Mucosa of descending colon (tissue), 3 donors: ENCODE results near the gene SHISAL1. TPM values are rescaled to one million over a fixed set of nuclear protein-coding genes. Genes with fewer than 3 reads are reported as not detected.

Source experiments
- ATAC-seq: fragments of 200-7000 bp; cut with Tn5 transposase; one replicate; pipeline ENCODE4 v1.9.1; 2020; ENCODE audit warnings: mild to moderate bottlenecking, moderate library complexity
- DNase-seq, 3 donors: peaks; one replicate each; pipeline ENCODE4 v3.0.0-alpha.2; 2020
- H3K36me3 ChIP-seq: fragments of 200-600 bp; one replicate; pipeline ENCODE4 v1.8.0; 2021; ENCODE audit warnings: low read depth, mild to moderate bottlenecking
- H3K4me1 ChIP-seq: fragments of 200-600 bp; one replicate; pipeline ENCODE4 v1.8.0; 2021; ENCODE audit warnings: low read depth, mild to moderate bottlenecking
- H3K4me3 ChIP-seq: fragments of 200-600 bp; one replicate; pipeline ENCODE4 v1.8.0; 2021; ENCODE audit warnings: mild to moderate bottlenecking
- H3K9me3 ChIP-seq: fragments of 200-600 bp; one replicate; pipeline ENCODE4 v1.8.0; 2021; ENCODE audit warnings: mild to moderate bottlenecking
- CTCF ChIP-seq: fragments of 200-600 bp; IDR thresholded peaks from one replicate; pipeline ENCODE4 v1.8.0; 2022; ENCODE audit warnings: antibody characterized with exemption, mild to moderate bottlenecking
- intact Hi-C, 2 donors: fragments of 100-400 bp; cut with DNase I in 1 of 2; cut with micrococcal nuclease in 1 of 2; formaldehyde crosslinking; loops; one replicate each; pipeline versions ENCODE4 v1.11.0 to v1.11.1; 2022; cut with DNase I, micrococcal nuclease
- total RNA-seq, 3 donors: library from RNA; stranded (reverse); fragmentation: NEBNext Ultra II Directional in 2 of 3; extraction: Animal tissue kit (Norgen Biotek cat#: 25700) in 2 of 3; gene quantifications; one replicate each; pipeline versions ENCODE4 v1.2.1 to v1.2.4, GENCODE V29; 2021 to 2023
- donor health status: DM: no; HTN: no; CAD: no; lungs with moderate emphysema.
- donor health status: DM: no; HTN: no; CAD: no.
- donor health status: DM: no; HTN: yes; CAD: no.

Gene SHISAL1
- total RNA-seq, 3 donors from 2014 or later, result 0.38 to 34.3 (median 1.1) TPM

- TF ChIP-seq CTCF, result no peak
- Histone ChIP-seq H3K9me3 (no peaks in the 10 kb centered on the region), H3K4me3 (no peak overlapping the region), H3K36me3 (no peaks in the 10 kb centered on the region), H3K4me1 (no peaks in the 10 kb centered on the region)
- ATAC-seq, result no peak
- no peak for DNase-seq
- intact Hi-C loops, result no loop called here
These were observed 29.7 kb upstream of the SHISAL1 start for GRCh38 chr22:44342347-44342956.

GRCh38 chr22:44341431-44342346 lies 28.9 kb upstream of the SHISAL1 start:
- Histone ChIP-seq H3K9me3 (no peaks in the 10 kb centered on the region), H3K4me1 (no peaks in the 10 kb centered on the region), H3K4me3 (no peak overlapping the region), H3K36me3 (no peaks in the 10 kb centered on the region)
- intact Hi-C loops, result no loop called here
- no peak for TF ChIP-seq CTCF
- ATAC-seq (no peak), DNase-seq (no peak)

GRCh38 chr22:44340271-44341239 lies 27.8 kb upstream of the SHISAL1 start:
- no peaks in the 10 kb centered on the region for H3K36me3 ChIP-seq
- no peak for DNase-seq
- intact Hi-C loops, result no loop called here
- no peak for ATAC-seq
- no peaks in the 10 kb centered on the region for H3K9me3 ChIP-seq
- H3K4me1 ChIP-seq, result no peaks in the 10 kb centered on the region
- no peak overlapping the region for H3K4me3 ChIP-seq
- no peak for TF ChIP-seq CTCF

- no peaks in the 10 kb centered on the region for H3K36me3 ChIP-seq
- no peaks in the 10 kb centered on the region for H3K4me1 ChIP-seq
- TF ChIP-seq CTCF, result no peak
- DNase-seq (no peak), ATAC-seq (no peak)
- no peak overlapping the region for H3K4me3 ChIP-seq
- intact Hi-C loops, result no loop called here
- H3K9me3 ChIP-seq, result no peaks in the 10 kb centered on the region
These were observed 26.2 kb upstream of the SHISAL1 start for GRCh38 chr22:44338906-44339305.

DNA sequence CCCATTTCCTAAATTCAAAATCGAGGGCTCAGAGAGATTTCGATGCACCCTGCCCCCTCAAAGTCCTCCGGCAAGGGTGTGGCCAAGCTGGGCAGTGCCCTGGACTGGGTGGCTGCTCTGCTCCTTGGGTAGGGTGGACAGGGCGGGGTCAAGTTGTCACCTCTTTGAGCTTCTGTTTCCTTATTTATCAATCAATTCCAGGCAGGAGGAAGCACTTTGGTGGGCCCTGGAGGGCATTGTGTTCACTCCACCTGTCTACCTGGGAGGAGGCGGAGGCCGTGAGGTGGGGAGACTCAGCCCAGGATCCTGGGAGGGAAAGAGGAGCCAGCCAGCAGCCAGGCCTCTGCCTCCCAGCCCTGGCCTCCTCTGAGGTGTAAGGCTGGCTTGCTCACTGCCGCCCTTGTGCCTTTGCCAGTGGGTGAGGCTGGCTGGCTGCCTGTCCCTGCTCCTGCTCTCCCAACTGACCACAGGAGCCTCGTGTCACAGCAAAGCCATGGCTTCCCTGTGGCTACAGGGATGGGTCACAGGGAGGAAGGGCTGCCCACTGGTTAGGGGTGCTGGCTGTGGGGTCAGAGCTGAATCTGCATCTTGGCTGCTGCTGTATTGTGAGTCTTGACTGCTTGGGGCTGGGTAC lies 25.5 kb upstream of the SHISAL1 start:
- intact Hi-C loops, result no loop called here
- DNase-seq (no peak), ATAC-seq (no peak)
- no peak for TF ChIP-seq CTCF
- H3K4me3 ChIP-seq, result no peak overlapping the region
- no peaks in the 10 kb centered on the region for H3K9me3 ChIP-seq
- H3K36me3 ChIP-seq, result no peaks in the 10 kb centered on the region
- H3K4me1 ChIP-seq, result no peaks in the 10 kb centered on the region
